BLaER1 treated with 17β-estradiol and CSF1 and Interleukin-3, amounts not matched to agents 10 nM and 100 nM (cell line): ENCODE results near the gene RGSL1.

Source experiments
- H3K27ac ChIP-seq, 11 experiments: shearing (Covaris generic); formaldehyde crosslinking; 2 replicates each; pipeline ENCODE4 v1.8.1; 2022
- H3K27me3 ChIP-seq, 11 experiments: shearing (Covaris generic); formaldehyde crosslinking; 2 replicates each; pipeline ENCODE4 v1.8.1; 2022
- H3K36me3 ChIP-seq, 11 experiments: shearing (Covaris generic); formaldehyde crosslinking; 2 replicates each; pipeline ENCODE4 v1.8.1; 2022
- H3K4me1 ChIP-seq, 10 experiments: shearing (Covaris generic); formaldehyde crosslinking; 2 replicates each; pipeline ENCODE4 v1.8.1; 2022
- H3K4me2 ChIP-seq, 11 experiments: shearing (Covaris generic); formaldehyde crosslinking; 2 replicates each; pipeline ENCODE4 v1.8.1; 2022
- H3K4me3 ChIP-seq, 10 experiments: shearing (Covaris generic); formaldehyde crosslinking; 2 replicates each; pipeline ENCODE4 v1.8.1; 2022
- H3K9ac ChIP-seq, 11 experiments: shearing (Covaris generic); formaldehyde crosslinking; 2 replicates each; pipeline ENCODE4 v1.8.1; 2022
- H3K9me3 ChIP-seq, 11 experiments: shearing (Covaris generic); formaldehyde crosslinking; replicated peaks in 1 of 11; 2 replicates each; pipeline ENCODE4 v1.8.1; 2022
- H4K20me1 ChIP-seq, 11 experiments: shearing (Covaris generic); formaldehyde crosslinking; 2 replicates each; pipeline ENCODE4 v1.8.1; 2022
- Cebpa-rat ChIP-seq, 11 experiments: shearing (Covaris generic); IDR thresholded peaks; 2 replicates each; pipeline ENCODE4 v1.8.1; 2022

The RGSL1 gene

GRCh38 chr1:182595641-182596240 is 145.8 kb downstream of the RGSL1 start:
- no peaks in the 10 kb centered on the region for H3K27me3 ChIP-seq
- H3K36me3 ChIP-seq: peaks cover 15 to 26% (median 20%) of the 10 kb centered on the region in 11 experiments; a peak in 21 of 22 replicates
- H4K20me1 ChIP-seq: peaks cover 0 to 27% (median 18%) of the 10 kb centered on the region in 11 experiments; a peak in 17 of 22 replicates
- TF ChIP-seq Cebpa-rat (IDR thresholded peaks at IDR 0.05): no peak
- no peak overlapping the region for H3K9ac ChIP-seq
- no peaks in the 10 kb centered on the region for H3K9me3 ChIP-seq
- H3K4me3 ChIP-seq: no peak overlapping the region
- H3K4me2 ChIP-seq: no peak overlapping the region
- peaks cover 21 to 36% (median 28%) of the 10 kb centered on the region in 10 experiments for H3K4me1 ChIP-seq
- H3K27ac ChIP-seq: no peak overlapping the region

- H3K4me3 ChIP-seq: no peak overlapping the region
- H3K9ac ChIP-seq: no peak overlapping the region
- H3K36me3 ChIP-seq: peaks cover 19 to 37% (median 31%) of the 10 kb centered on the region in 11 experiments; a peak in 21 of 22 replicates
- H3K9me3 ChIP-seq: no peaks in the 10 kb centered on the region
- no peak overlapping the region for H3K4me2 ChIP-seq
- no peaks in the 10 kb centered on the region for H3K27me3 ChIP-seq
- no peak for TF ChIP-seq Cebpa-rat (IDR thresholded peaks at IDR 0.05)
- H3K27ac ChIP-seq: peak overlapping the region in 3 of 11 experiments; percentile 5 to 29 (median 29); a peak in 4 of 22 replicates
- peaks cover 33 to 47% (median 39%) of the 10 kb centered on the region in 10 experiments for H3K4me1 ChIP-seq
- peaks cover 0 to 38% (median 24%) of the 10 kb centered on the region in 11 experiments; a peak in 17 of 22 replicates for H4K20me1 ChIP-seq
Measured at GRCh38 chr1:182596934-182597333, 147.0 kb downstream of the RGSL1 start.

- peak overlapping the region in 10 of 11 experiments; percentile 9 to 98 (median 95); a peak in 16 of 22 replicates for H3K4me2 ChIP-seq
- H3K4me1 ChIP-seq: peaks cover 47 to 60% (median 53%) of the 10 kb centered on the region in 10 experiments
- peaks cover 0 to 52% (median 34%) of the 10 kb centered on the region in 11 experiments; a peak in 17 of 22 replicates for H4K20me1 ChIP-seq
- H3K9me3 ChIP-seq: no peaks in the 10 kb centered on the region
- peaks cover 19 to 48% (median 36%) of the 10 kb centered on the region in 11 experiments; a peak in 21 of 22 replicates for H3K36me3 ChIP-seq
- H3K9ac ChIP-seq: peak overlapping the region in 1 of 11 experiments; percentile 14; a peak in 1 of 22 replicates
- H3K27ac ChIP-seq: peak overlapping the region in 2 of 11 experiments; percentile 2 to 23; a peak in 2 of 22 replicates
- TF ChIP-seq Cebpa-rat (IDR thresholded peaks at IDR 0.05): no peak
- H3K27me3 ChIP-seq: no peaks in the 10 kb centered on the region
- H3K4me3 ChIP-seq: no peak overlapping the region
Measured at GRCh38 chr1:182598296-182598695, 148.3 kb downstream of the RGSL1 start.

GRCh38 chr1:182599339-182599738 is 149.4 kb downstream of the RGSL1 start:
- Histone ChIP-seq H3K4me1 (peaks cover 52 to 70% (median 60%) of the 10 kb centered on the region in 10 experiments), H3K9me3 (no peaks in the 10 kb centered on the region), H3K27ac (peak overlapping the region in 7 of 11 experiments; percentile 2 to 79 (median 10); a peak in 9 of 22 replicates), H3K4me3 (no peak overlapping the region; a peak in 2 of 20 replicates), H3K9ac (peak overlapping the region in 7 of 11 experiments; percentile 0 to 87 (median 18); a peak in 7 of 22 replicates), H4K20me1 (peaks cover 0 to 60% (median 41%) of the 10 kb centered on the region in 11 experiments; a peak in 17 of 22 replicates), H3K27me3 (no peaks in the 10 kb centered on the region), H3K36me3 (peaks cover 19 to 48% (median 36%) of the 10 kb centered on the region in 11 experiments; a peak in 21 of 22 replicates), H3K4me2 (peak overlapping the region; percentile 15 to 98 (median 95); a peak in 21 of 22 replicates)
- no peak for TF ChIP-seq Cebpa-rat (IDR thresholded peaks at IDR 0.05)

GRCh38 chr1:182600036-182600713 is 150.2 kb downstream of the RGSL1 start:
- peak overlapping the region in 10 of 11 experiments; percentile 23 to 88 (median 46); a peak in 16 of 22 replicates for H3K9ac ChIP-seq
- peak overlapping the region in 4 of 11 experiments; percentile 16 to 79 (median 34); a peak in 4 of 22 replicates for H3K27ac ChIP-seq
- TF ChIP-seq Cebpa-rat (IDR thresholded peaks at IDR 0.05): no peak
- H3K4me1 ChIP-seq: peaks cover 61 to 75% (median 68%) of the 10 kb centered on the region in 10 experiments
- H3K9me3 ChIP-seq: no peaks in the 10 kb centered on the region
- H3K36me3 ChIP-seq: peaks cover 19 to 48% (median 36%) of the 10 kb centered on the region in 11 experiments; a peak in 21 of 22 replicates
- peak overlapping the region; percentile 91 to 98 (median 96); a peak in 20 of 22 replicates for H3K4me2 ChIP-seq
- H4K20me1 ChIP-seq: peaks cover 0 to 60% (median 41%) of the 10 kb centered on the region in 11 experiments; a peak in 17 of 22 replicates
- H3K4me3 ChIP-seq: peak overlapping the region in 3 of 10 experiments; percentile 72 to 86 (median 78); a peak in 3 of 20 replicates
- H3K27me3 ChIP-seq: no peaks in the 10 kb centered on the region

GRCh38 chr1:182600745-182601415 is 150.9 kb downstream of the RGSL1 start:
- Histone ChIP-seq H3K36me3 (peaks cover 19 to 48% (median 36%) of the 10 kb centered on the region in 11 experiments; a peak in 21 of 22 replicates), H3K27ac (peak overlapping the region in 6 of 11 experiments; percentile 16 to 84 (median 46); a peak in 10 of 22 replicates), H3K4me1 (peaks cover 62 to 75% (median 69%) of the 10 kb centered on the region in 10 experiments), H3K4me2 (peak overlapping the region; percentile 91 to 98 (median 96)), H3K4me3 (peak overlapping the region in 7 of 10 experiments; percentile 14 to 86 (median 72); a peak in 8 of 20 replicates), H3K27me3 (0 out of 22 replicates have a peak, but pooled peaks cover 0 to 4% (median 0%) of the 10 kb centered on the region in 11 experiments), H4K20me1 (peaks cover 0 to 60% (median 41%) of the 10 kb centered on the region in 11 experiments; a peak in 17 of 22 replicates), H3K9me3 (no peaks in the 10 kb centered on the region), H3K9ac (peak overlapping the region in 10 of 11 experiments; percentile 28 to 88 (median 57); a peak in 18 of 22 replicates)
- TF ChIP-seq Cebpa-rat (IDR thresholded peaks at IDR 0.05): no peak

GRCh38 chr1:182601416-182601786 is 151.5 kb downstream of the RGSL1 start:
- Histone ChIP-seq H3K36me3 (peaks cover 19 to 48% (median 36%) of the 10 kb centered on the region in 11 experiments; a peak in 21 of 22 replicates), H3K9ac (peak overlapping the region; percentile 67 to 88 (median 75); a peak in 21 of 22 replicates), H3K4me1 (peaks cover 62 to 77% (median 70%) of the 10 kb centered on the region in 10 experiments), H3K27me3 (0 out of 22 replicates have a peak, but pooled peaks cover 0 to 4% (median 0%) of the 10 kb centered on the region in 11 experiments), H3K9me3 (no peaks in the 10 kb centered on the region), H3K27ac (peak overlapping the region in 10 of 11 experiments; percentile 9 to 84 (median 59); a peak in 16 of 22 replicates), H4K20me1 (peaks cover 0 to 60% (median 41%) of the 10 kb centered on the region in 11 experiments; a peak in 17 of 22 replicates), H3K4me3 (peak overlapping the region; percentile 62 to 86 (median 72)), H3K4me2 (peak overlapping the region; percentile 91 to 98 (median 96))
- TF ChIP-seq Cebpa-rat (IDR thresholded peaks at IDR 0.05): no peak
